PC-3 (cell line): ENCODE results near the gene FBXO17. TPM values are rescaled to one million over a fixed set of nuclear protein-coding genes. Genes with fewer than 3 reads are reported as not detected.

Experiments
- ATAC-seq: fragments of 200-7000 bp; cut with Tn5 transposase; 2 replicates; pipeline ENCODE4 v1.9.1; 2020; ENCODE audit warnings: mild to moderate bottlenecking, moderate library complexity
- BruUV-seq: library from RNA; stranded (reverse); fragments of 400-500 nt; replicated peaks from 2 replicates; lab custom pipeline; 2021; lab: Mats Ljungman, UMichigan
- CTCF ChIA-PET: fragments of 300-600 bp; sonication (Branson Sonifier 250); formaldehyde crosslinking; loops from one replicate; lab custom pipeline; 2022; ENCODE audit warnings: antibody characterized with exemption; lab: Charles Lee
- POLR2A ChIA-PET: fragments of 300-600 bp; sonication (Branson Sonifier 250); formaldehyde crosslinking; loops from one replicate; lab custom pipeline; 2022; ENCODE audit warnings: antibody characterized with exemption; ENCODE audit not compliant: unreplicated experiment; lab: Charles Lee
- DNase-seq: peaks from one replicate; pipeline ENCODE4 v3.0.0-alpha.2; 2015
- H2AFZ ChIP-seq: fragments of 300-600 bp; sonication (generic); 2 replicates; pipeline ENCODE4 v1.6.0; 2016; ENCODE audit warnings: antibody characterized with exemption, low read length
- H3F3A ChIP-seq: fragments of 300-600 bp; sonication (generic); one replicate; pipeline ENCODE4 v1.6.0; 2017; ENCODE audit warnings: antibody characterized with exemption, low read length, control low read depth, mild to moderate bottlenecking; ENCODE audit not compliant: unreplicated experiment
- H3K27ac ChIP-seq: fragments of 300-600 bp; sonication (generic); 2 replicates; pipeline ENCODE4 v1.5.1; 2016; ENCODE audit warnings: mild to moderate bottlenecking, low read length
- H3K27me3 ChIP-seq: fragments of 300-600 bp; sonication (generic); 2 replicates; pipeline ENCODE4 v1.6.1; 2016; ENCODE audit warnings: low read length, mixed read lengths
- H3K36me3 ChIP-seq: fragments of 300-600 bp; sonication (generic); 2 replicates; pipeline ENCODE4 v1.6.1; 2016; ENCODE audit warnings: low read depth, mixed run types, low read length, mixed read lengths
- H3K4me1 ChIP-seq: fragments of 300-600 bp; sonication (generic); 2 replicates; pipeline ENCODE4 v1.5.1; 2016; ENCODE audit warnings: low read length; ENCODE audit not compliant: insufficient read depth
- H3K4me2 ChIP-seq: fragments of 300-600 bp; sonication (generic); 2 replicates; pipeline ENCODE4 v1.6.0; 2016; ENCODE audit warnings: low read length
- H3K4me3 ChIP-seq: fragments of 300-600 bp; sonication (generic); 2 replicates; pipeline ENCODE4 v1.5.1; 2016; ENCODE audit warnings: mild to moderate bottlenecking, low read length, mixed read lengths
- H3K79me2 ChIP-seq: fragments of 300-600 bp; sonication (generic); 2 replicates; pipeline ENCODE4 v1.6.1; 2017; ENCODE audit warnings: low read length, mixed read lengths
- H3K9ac ChIP-seq: fragments of 300-600 bp; sonication (generic); 2 replicates; pipeline ENCODE4 v1.6.0; 2016; ENCODE audit warnings: mild to moderate bottlenecking, low read length
- H3K9me2 ChIP-seq: fragments of 300-600 bp; sonication (generic); replicated peaks from 2 replicates; pipeline ENCODE4 v1.6.1; 2016; ENCODE audit warnings: mixed run types, low read length, mixed read lengths
- H3K9me3 ChIP-seq: fragments of 300-600 bp; sonication (generic); 2 replicates; pipeline ENCODE4 v1.6.1; 2016; ENCODE audit warnings: low read length, mixed read lengths
- H4K20me1 ChIP-seq: fragments of 300-600 bp; sonication (generic); 2 replicates; pipeline ENCODE4 v1.6.1; 2016; ENCODE audit warnings: low read length, mixed read lengths
- EZH2 ChIP-seq: fragments of 300-600 bp; sonication (generic); IDR thresholded peaks from one replicate; pipeline ENCODE4 v1.6.1; 2017; ENCODE audit warnings: antibody characterized with exemption, mild to moderate bottlenecking, low read length; ENCODE audit not compliant: unreplicated experiment
- EZH2phosphoT487 ChIP-seq: fragments of 300-600 bp; sonication (generic); IDR thresholded peaks from 2 replicates; pipeline ENCODE4 v1.6.1; 2018; ENCODE audit warnings: mild to moderate bottlenecking, antibody characterized with exemption, low read length, borderline replicate concordance
- intact Hi-C: fragments of 100-400 bp; cut with micrococcal nuclease; formaldehyde crosslinking; loops from 2 replicates; pipeline ENCODE4 v1.9.0; 2023
- total RNA-seq: library from RNA; depleted of rRNA; stranded (reverse); fragments of >200 nt; gene quantifications from 2 replicates; pipeline ENCODE4 v1.2.3, GENCODE V29; 2014
- TF ChIP-seq, protein P1 (sequence below): fragments of 300-600 bp; sonication (generic); conservative IDR thresholded peaks from 2 replicates; pipeline ENCODE4 v1.5.1; 2017; ENCODE audit warnings: antibody characterized with exemption, low read depth, mild to moderate bottlenecking, low read length

FBXO17 gene
- total RNA-seq, 1 experiment from 2014 or later, result not detected

DNA sequence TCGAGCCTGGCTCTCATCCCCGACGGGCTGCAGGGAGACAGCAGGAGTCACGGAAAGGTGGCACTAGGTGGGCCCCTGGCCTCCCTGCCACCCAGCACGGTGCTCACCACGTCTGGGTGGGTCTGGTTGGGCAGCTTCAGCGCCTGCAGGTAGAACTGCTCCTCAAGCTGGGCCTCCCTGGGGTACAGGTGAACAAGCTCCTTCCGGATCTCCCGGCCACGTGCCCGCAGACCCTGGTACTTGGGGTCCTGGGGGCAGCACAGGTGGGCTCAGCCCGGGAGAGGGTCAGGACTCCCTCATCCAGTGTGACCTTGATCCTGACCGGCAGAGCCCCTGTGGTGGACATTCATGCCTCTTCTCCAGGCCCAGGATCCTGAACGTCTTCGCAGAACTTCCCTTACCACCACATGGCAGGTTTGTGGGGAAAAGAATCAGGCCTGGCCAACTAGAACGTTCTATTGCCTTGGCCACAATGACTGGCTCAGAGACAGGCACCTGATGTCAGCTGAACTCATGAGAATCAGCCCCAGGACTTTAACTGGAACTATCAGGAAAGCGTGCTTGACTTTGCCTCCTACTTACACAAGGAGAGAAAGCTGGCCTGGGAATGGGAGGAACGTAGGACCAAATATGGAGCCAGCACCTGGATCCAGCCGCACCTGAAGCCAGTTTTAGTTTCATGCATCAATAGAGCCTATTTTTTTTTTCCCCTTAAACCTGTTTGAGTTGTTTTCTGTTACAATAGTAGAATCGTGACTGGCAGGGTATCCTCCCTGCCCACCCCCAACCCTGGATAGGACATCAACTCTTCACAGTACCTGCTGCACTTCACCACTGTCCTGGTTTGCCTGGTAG is 53.9 kb downstream of the FBXO17 start:
- H3K4me2 ChIP-seq, result no peak overlapping the region
- no peaks in the 10 kb centered on the region for H3K9me2 ChIP-seq
- no peaks in the 10 kb centered on the region for H3K79me2 ChIP-seq
- POLR2A ChIA-PET, result no interaction called here
- no peaks in the 10 kb centered on the region for H3F3A ChIP-seq
- no peaks in the 10 kb centered on the region for H3K27me3 ChIP-seq
- no peaks in the 10 kb centered on the region for H4K20me1 ChIP-seq
- ATAC-seq, result no peak
- no peak overlapping the region for H2AFZ ChIP-seq
- no peaks in the 10 kb centered on the region for H3K4me1 ChIP-seq
- H3K36me3 ChIP-seq, result no peaks in the 10 kb centered on the region
- no peak overlapping the region for H3K27ac ChIP-seq
- CTCF ChIA-PET, result no interaction called here
- intact Hi-C loops, result no loop called here
- no peak overlapping the region for H3K4me3 ChIP-seq
- TF ChIP-seq EZH2phosphoT487, result no peak
- no TSS peak for BruUV-seq
- H3K9me3 ChIP-seq, result no peaks in the 10 kb centered on the region
- DNase-seq, result no peak
- H3K9ac ChIP-seq, result no peak overlapping the region

DNA sequence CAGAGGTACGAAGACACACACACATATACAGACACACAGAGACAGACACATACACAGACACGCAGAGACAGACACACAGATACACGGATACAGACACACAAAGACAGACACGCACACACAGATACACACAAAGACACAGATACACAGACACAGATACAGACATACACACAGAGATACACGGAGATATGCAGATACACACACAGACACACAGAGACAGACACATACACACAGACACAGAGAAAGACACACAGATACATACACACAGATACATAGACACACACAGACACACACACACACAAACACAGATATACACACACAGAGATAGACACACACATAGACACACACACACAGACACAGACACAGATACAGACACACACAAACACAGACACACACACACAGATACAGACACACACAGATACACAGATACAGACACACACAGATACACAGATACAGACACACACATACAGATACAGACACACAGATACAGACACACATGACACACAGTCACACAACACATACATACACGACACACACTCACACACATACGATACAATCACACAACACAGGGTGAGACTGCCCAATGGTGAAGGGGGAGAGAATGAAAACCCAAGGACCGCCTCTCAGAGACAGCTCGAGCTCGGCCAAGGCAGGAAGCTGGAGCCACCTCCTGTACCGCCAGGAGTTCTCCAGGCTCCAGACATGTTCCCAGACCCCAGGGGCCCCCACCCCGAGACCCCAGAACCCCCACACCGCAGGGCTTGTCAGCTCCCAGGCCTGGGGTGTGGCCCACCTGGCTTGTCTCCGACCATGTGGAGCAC is 54.7 kb downstream of the FBXO17 start:
- Histone ChIP-seq H3F3A (no peaks in the 10 kb centered on the region), H3K9ac (no peak overlapping the region), H3K9me3 (no peaks in the 10 kb centered on the region), H3K4me1 (no peaks in the 10 kb centered on the region), H3K27ac (no peak overlapping the region), H4K20me1 (no peaks in the 10 kb centered on the region), H3K4me2 (no peak overlapping the region), H3K36me3 (no peaks in the 10 kb centered on the region), H3K4me3 (no peak overlapping the region), H3K79me2 (no peaks in the 10 kb centered on the region), H3K9me2 (no peaks in the 10 kb centered on the region), H3K27me3 (no peaks in the 10 kb centered on the region), H2AFZ (no peak overlapping the region)
- intact Hi-C loops, result no loop called here
- no TSS peak for BruUV-seq
- POLR2A ChIA-PET, result no interaction called here
- CTCF ChIA-PET, result no interaction called here
- ATAC-seq, result no peak
- TF ChIP-seq EZH2, result no peak
- TF ChIP-seq EZH2phosphoT487, result no peak
- TF ChIP-seq, protein P1, sequence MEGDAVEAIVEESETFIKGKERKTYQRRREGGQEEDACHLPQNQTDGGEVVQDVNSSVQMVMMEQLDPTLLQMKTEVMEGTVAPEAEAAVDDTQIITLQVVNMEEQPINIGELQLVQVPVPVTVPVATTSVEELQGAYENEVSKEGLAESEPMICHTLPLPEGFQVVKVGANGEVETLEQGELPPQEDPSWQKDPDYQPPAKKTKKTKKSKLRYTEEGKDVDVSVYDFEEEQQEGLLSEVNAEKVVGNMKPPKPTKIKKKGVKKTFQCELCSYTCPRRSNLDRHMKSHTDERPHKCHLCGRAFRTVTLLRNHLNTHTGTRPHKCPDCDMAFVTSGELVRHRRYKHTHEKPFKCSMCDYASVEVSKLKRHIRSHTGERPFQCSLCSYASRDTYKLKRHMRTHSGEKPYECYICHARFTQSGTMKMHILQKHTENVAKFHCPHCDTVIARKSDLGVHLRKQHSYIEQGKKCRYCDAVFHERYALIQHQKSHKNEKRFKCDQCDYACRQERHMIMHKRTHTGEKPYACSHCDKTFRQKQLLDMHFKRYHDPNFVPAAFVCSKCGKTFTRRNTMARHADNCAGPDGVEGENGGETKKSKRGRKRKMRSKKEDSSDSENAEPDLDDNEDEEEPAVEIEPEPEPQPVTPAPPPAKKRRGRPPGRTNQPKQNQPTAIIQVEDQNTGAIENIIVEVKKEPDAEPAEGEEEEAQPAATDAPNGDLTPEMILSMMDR, result no peak
- no peak for DNase-seq

DNA sequence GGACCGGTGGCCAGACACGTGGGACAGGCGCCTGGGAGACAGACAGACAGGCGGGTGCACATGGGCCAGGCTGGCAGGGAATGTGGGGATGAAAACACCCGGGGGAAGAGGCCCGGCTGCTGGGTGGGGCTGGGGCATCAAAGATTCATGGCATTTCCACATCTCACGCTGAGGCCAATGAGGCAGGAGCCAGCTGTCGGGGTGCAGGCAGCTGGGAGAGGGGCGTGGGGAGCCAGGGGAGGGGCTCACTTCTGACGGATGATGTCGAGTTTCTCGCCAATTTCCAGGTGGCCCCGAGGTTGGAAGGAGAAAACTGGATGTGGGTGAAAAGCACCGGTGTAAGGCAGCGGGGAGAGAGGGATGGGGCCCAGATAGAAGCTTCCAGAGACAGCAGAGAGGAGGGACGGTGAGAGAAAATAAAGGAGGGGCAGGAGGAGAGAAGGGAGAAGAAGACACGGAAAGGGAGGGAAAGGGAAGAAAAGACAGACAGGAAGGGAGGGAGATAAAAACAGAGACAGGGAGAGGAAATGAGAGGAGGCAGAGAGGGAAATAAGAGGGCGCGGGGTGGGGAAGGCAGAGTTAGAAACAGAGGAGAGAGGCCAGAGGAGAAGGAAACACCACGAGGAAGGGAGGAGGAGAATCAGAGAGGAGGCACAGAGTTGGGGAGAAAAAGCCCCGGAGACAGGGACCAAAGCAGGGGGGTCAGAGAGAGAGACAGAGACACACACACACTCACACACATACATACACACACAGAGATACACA is 55.5 kb downstream of the FBXO17 start:
- Histone ChIP-seq H3K9ac (no peak overlapping the region), H3K4me1 (no peaks in the 10 kb centered on the region), H2AFZ (no peak overlapping the region), H4K20me1 (no peaks in the 10 kb centered on the region), H3K4me3 (no peak overlapping the region), H3F3A (no peaks in the 10 kb centered on the region), H3K9me3 (no peaks in the 10 kb centered on the region), H3K27ac (no peak overlapping the region), H3K36me3 (no peaks in the 10 kb centered on the region), H3K79me2 (no peaks in the 10 kb centered on the region), H3K27me3 (no peaks in the 10 kb centered on the region), H3K4me2 (no peak overlapping the region), H3K9me2 (no peaks in the 10 kb centered on the region)
- no peak for TF ChIP-seq EZH2phosphoT487
- TF ChIP-seq EZH2, result no peak
- TF ChIP-seq, protein P1, result no peak
- DNase-seq (no peak), ATAC-seq (no peak)
- CTCF ChIA-PET, result no interaction called here
- POLR2A ChIA-PET, result no interaction called here
- intact Hi-C loops, result no loop called here
- no TSS peak for BruUV-seq
